GM18873 (cell line): Measurements from ENCODE around the gene PRKN.

Experiments
- ATAC-seq: cut with Tn5 transposase; IDR thresholded peaks from one replicate; pipeline ENCODE4 v1.9.1; 2021; ENCODE audit warnings: mild to moderate bottlenecking, moderate library complexity, moderate number of reproducible peaks; ENCODE audit not compliant: unreplicated experiment, low FRiP score

The PRKN gene

DNA sequence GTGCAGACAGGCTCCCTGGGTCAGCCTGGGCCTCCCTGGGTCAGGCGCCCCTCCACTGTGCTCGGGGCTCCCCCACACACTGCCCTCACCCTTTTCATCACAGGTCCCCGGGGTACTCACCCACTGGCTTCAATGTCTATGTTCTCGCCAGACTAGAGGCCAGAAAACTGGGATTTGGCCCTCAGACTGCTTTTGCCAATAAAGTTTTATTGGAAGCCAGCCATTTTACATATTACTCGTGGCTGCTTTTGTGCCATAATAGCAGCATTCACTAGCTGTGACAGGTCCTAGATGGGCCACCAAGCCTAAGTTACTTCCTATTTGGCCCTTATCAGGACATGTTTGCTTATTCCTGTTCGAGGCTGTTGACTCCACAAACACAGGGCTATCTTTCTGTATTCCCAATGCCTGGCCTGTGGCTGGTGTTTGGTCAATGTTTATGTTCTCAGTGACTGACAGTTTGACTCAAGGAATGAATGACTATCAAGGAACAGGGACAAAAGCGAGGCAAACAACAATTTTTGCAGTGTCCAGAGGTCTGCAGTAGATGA, 928.6 kb downstream of the PRKN start:
- no peak for ATAC-seq

DNA sequence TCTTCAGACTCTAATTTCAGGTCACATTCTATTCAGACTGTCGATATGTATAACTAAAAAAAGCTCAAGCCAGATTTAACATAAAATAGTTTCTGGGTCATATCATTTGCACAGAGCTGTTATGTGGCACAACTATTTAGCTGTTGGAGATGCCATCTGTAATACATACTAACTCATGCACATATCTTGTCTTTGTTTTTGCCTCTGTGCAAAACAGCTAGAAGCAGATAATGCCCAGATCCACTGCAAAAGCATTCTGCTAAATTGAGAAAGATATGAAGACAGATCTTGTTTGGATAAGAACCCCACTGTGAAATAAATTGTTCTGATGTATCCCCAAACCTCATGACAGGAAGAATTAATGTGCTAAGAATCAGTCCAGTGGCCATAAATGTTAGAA, 930.9 kb downstream of the PRKN start:
- no peak for ATAC-seq

DNA sequence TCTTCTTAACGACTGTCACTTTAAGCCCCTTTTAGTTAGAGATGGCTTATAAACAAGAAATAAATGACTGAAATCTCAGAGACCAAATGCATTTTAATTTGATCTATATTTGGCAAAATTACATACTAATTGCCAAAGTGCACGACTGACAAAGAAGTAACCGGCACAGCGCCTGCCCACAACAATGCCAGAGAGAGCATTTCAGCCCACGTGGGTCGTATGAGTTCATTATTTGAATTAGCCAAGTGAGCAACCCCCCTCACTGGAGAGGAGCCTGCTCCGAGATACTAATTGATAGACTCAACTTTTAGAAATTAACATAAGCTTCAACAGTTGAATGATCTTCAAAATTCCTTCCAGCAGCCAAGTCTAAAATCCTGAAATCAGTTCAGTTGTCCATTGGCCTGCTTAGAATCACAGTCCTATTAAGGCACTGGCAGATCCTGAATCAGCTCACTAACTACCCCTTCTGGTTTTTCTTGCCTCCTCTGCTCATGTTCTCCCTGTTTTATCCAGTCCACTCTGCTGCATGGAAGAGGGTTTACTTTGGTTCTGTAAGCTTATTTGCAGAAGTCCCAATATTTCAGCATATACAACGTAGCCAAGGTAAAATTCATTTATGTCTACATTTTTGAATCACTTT, 934.6 kb downstream of the PRKN start:
- no peak for ATAC-seq

DNA sequence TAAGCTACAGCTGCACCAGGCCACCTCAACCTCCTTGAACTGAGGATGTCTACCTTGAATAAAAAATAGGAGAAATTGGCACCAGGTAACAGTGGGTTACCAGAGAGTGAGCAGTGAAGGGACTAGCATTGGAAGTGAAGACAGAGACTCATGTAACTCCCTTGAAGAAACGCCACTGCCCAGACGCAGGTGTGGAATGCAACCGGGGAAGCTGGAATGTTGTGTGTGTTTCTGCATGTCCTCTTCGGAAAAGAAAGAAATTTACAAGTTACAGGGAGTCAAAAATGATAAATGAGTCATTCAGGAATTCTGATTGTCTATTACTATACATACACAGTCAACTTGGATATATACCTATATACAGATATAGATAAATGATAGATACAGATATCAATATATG, 939.0 kb downstream of the PRKN start:
- ATAC-seq, result no peak

DNA sequence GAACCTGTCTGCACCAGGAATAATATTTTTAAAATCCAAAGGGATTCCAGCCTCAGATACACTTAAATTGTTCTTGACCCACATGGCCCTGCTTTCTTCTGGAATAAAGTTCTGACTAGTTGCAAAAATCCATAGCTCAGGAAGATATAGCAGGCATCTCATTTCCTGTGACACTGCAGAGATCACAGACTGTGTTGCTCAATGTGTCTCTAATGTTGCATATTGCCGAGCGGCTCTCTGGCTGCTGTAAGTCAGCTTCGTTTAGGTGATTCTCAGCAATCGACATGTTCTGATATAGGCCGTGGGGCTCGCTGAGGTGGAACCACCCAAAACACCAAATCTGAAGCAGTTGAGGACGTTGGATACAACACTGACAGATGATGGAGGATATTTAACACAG, 955.4 kb downstream of the PRKN start:
- ATAC-seq, result no peak

DNA sequence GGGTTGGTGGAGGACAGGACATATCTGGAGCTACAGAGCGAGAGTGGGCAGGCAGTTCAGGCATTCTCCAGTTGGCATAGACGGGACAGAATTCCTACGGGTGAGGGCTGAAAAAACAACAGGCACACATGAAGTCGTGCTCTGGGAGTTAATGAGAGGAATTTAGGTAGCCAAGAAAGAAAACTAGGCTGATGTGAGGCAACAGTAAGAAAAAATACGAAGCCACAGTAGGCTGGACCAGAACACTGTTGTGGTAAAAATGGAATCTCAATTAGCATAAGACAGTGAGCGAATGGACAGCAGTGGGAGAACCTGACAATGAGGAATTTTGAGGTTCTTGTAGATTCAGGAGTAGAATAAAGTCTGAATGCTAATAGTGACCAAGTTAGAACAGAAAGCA, 965.6 kb downstream of the PRKN start:
- no peak for ATAC-seq

DNA sequence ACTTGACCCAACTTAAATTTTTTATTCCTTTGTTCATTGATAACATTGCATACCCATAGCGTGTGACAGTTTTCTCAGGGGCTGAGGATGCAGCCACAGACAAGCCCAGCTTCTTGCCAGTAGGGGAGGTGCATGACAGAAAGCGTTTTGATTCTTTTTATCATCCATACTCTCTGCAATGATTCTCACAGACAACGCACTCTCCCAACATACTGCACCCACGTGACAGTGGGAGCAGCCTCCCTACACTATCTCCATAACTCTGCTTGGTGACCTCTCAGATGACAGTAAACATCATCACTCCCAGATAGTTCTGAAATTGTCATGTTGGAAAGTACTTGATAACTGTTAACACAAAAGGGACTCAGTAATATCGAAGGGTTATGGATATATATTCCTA, 972.5 kb downstream of the PRKN start:
- ATAC-seq, result no peak

DNA sequence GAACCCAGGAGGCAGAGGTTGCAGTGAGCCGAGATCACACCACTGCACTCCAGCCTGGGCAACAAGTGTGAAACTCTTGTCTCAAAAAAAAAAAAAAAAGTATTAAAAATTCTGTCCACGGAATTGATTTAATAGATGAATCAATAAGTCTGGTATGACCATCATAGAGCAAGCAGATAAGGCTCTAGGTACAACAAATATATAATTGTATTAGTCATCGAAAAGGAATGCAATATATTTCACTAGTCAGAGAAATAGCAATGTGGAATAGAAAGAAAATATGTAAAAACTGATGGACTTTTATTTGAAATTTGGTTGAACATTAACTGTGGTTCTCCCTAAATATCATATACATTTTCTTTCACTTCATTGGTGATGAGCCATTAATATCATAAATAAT, 976.9 kb downstream of the PRKN start:
- ATAC-seq, result no peak

DNA sequence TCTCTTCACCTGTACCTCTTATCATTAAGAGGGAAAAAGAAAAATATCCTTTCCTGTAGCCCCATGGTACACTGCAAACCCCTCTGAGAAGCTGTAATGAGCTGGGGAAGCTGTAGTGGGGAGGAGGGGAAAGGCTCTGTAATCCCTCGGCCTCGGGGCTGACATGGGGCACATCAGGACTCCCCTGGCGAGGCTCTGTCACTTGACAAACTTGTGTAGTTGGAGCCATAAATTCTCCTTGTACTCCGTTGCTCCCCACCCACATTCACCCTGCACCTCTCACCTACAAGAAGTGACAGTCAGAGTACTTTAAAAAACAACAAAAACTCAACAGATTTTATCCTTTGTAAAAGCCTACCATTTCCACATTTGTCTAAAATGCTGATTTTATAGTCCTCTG, 978.0 kb downstream of the PRKN start:
- ATAC-seq, result no peak

DNA sequence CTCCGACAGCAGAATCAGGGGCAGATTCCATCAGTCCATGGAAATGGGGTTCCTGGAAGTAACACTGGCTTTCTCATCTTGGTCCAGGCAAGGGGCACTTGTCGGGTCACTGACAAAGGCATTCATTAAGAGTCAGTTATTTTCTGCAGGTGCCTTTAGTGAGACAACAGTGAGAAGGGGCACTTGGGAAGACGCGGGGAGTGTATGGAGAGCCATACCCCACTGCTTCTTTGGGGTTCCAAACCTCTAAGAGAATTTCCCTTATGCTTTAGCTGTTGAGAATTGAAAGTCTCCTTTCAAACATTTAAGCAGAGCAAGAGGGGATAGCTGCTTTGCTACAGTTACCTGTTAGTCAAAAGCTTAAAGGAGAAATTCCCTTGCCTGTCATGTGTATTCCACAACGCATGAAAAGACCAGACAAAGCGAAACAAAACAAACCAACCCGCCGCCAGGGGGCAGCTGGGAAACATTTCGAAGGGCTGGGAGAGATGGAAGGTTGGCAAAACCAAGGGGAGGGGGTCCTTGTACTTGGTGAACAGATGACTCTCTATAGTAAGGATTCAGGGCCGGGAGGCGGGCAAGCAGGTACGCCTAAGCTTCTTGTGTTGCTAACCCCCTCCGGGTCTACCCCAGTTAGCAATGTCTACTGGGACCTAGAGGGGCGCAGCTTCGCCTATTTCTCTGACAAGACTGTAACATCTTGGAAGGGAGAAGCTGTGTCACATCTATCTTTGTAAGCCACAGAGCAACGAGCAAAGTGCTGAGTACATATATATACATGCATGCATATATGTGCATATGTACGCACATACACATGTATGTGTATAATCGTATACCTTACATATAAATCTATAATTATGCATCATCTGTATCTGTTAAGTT, 978.8 kb downstream of the PRKN start:
- ATAC-seq, result no peak

DNA sequence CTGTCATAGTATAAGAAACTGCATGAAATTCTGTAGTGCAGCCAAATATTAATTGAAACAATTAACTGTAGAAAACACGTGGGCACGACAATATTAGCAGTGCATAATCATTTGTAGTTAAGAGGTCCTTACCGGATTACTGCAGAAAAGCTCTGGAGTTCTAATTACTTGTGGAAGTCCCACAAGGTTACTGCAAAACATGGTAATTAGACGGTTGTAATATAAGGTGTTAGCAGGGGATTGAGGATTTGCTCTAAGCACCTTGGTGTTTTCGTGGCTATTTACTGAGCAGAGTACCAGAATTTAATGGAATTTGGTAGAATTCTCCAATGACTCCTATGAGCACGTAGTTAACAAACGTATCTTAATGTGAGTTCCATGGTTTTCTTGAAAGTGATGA, 980.1 kb downstream of the PRKN start:
- ATAC-seq, result no peak

DNA sequence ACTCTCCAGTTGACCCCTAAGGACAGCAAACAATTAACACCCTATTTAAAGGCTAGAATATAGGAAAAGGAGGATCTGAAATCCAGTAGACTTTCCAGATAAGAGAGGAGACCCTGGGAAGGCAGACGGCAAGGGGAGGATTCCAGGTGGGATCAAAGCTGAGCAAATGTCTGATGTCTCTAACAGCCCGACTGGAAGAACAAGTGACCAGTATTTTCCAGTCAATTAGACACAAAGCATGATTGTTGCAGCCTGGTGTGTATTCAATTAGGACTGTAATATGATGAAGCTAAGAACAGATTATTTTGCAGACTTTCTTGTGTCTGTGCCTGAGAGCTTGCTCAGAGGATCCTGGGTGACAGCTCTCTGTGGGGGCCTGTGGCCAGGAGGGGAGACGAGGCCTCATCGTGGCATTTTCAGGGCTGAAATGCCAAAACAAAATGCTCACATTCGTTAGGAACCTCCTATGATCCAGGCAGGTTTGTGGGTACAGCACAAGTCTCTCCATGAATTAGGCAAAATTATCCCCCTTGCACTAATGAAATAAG, 981.9 kb downstream of the PRKN start:
- ATAC-seq, result no peak

DNA sequence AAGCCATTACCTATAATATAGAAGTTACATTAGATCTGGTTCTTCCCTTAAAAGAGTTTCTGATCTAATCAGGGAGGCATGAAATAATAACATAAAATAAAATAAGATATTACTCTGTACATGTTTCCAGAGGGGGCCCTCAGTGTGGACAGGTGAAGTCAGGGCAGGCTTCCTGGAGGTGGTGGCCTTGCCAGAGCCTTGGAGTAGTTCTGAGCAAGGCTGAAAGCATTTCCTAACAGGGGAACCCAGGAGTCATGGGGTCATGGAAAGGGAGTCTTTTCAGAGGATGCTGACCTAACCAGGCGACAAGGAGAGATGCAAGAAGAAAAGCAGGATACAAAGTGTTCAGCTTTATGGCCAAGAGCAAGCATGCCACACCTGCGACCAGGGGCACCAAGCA, 982.4 kb downstream of the PRKN start:
- no peak for ATAC-seq

DNA sequence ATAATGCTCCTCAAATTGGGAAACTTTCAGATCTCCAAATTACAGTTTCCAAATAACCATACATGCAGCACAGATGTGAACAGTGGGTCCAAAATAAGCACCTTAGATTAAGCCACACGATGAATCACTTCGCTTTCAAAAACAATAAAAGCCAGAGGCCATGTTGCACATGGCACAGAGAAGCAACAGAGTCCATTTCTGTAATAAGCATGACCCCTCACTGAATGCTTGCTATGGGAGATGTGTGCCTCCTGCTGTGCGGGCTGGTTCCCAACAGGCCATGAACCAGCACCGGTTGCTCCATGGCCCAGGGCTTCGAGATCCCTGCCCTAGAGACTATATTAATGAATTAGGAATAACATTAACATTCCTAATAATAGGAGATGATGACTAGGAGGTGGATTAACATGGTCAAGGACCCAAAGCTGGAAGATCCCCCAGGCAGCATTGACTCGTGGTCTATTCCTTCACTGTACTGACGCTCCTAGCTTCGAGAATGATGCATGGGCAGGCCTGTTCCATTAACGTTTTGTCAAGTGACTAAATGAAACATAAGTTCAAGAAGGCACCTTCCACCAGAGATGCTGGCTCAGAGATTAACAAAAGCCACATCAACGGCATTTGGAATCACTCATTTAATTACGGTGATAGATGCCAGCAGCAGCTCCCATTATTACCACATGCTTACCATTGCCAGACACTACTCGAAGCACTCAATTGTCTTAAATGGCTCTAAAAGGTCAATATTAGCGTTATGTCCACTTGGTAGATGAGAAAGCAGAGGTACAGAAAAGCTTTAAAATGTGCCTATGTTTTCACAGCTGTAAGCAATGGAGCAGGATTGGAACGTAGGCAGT, 983.1 kb downstream of the PRKN start:
- ATAC-seq, result no peak

DNA sequence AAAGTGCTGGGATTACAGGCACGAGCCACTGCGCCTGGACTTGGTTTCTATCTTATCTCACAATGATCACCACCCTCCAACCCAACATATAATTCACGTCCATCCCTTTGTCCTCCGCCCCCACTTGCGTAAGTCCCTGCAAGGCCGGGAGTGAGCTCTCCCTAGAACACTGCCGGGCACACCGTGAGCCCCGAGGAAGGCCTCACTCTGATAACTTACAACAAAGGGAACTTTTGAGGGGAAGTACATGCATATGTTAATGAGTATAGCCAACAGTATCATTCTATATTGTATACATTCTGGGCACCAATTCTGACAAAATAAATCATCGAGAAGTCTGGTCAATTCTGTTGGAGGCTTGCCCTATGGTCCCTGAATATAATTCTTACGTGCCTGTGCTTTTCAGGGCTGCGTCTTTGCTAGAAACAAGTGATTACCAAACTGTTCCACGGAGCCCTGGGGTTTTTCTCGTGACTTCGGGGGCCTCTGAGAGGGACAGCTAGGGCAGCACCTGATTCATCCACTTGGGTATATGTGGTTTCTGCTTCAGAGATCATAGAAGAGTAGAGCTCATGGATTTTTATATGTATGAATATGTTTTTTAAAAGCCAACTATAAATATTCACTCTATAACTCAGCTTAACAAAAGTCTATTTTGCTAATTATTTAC, 983.9 kb downstream of the PRKN start:
- no peak for ATAC-seq

DNA sequence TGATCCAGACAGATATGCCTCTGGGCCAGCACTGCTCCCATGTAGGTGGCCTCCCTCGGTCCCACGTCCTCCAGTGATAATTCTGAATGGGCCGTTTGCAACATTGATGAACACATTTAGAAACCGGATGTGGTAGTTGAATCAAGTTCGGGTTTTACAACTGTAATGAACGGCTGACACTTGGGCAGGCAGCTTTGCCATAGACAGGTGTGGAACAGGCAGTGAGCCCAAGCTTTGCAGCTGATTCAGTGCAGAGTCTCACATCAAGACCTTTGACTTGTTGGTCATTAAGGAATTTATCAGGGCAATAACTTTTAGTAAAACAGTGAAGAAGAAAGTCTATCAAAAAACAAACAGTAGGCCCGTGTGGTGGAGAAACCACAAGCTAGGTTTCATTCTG, 987.1 kb downstream of the PRKN start:
- no peak for ATAC-seq

DNA sequence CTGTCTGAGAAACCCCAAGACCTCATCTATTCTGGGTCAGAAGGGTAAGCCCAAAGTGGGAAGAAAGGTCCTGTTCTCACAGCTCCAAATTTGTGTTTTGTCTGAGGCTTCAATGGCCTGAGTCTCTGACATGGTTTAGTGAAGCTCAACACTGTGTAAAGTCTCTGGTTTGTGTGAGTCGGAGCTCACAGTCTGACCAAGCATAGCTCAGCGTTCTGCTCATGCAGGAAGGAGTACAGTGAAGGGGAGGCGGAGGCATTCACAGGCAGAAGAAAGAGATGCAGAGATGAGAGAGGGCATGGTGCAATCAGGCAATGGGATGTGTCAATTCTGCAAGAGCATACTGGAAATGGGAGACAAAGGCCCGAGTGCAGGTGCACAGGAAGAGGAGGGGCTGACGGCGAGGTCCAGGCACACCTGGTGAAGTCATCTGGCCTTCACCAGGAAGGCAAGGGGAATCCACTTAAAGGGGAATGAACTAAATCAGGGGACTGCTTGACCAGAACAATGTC, 990.7 kb downstream of the PRKN start:
- no peak for ATAC-seq

DNA sequence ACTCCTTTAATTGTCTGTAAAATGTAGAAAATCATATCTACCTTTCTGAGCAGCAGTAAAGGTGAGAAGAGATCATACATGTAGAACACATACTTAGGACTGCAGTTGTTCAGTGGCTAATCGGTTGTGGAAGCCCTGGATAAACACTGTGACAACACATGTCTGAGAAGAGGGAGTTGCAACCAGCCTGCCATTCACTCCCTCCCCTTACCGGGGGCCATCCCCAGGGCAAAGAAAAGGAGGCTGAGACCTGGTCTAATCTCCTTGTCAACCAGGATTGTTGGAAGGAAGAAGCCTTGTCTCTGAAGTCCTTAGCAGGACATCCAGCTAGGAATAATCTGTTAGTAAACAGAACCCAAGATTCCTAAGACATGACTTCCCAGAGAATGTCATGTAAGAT, 991.2 kb downstream of the PRKN start:
- no peak for ATAC-seq

DNA sequence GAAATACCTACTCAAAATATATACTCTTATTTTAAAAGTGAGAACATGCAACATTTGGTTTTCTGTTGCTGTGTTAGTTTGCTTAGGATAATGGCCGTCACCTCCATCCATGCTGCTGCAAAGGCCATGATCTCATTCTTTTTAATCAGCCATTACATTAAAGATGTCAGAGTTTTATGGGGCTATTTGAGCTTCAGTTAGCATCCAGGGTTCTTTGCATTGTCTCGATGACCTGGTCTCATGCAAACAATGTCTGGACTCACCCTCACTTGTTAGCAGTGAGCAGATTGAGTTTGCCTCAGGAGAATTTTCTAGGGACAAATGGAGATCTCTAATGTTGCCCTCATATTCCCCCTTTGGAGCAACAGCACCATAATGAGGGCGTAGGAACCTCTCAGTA, 995.0 kb downstream of the PRKN start:
- no peak for ATAC-seq
